HG03442 (cell line): Measurements from ENCODE around the gene ILKAP.

Experiments used
- ATAC-seq: cut with Tn5 transposase; IDR thresholded peaks from one replicate; pipeline ENCODE4 v1.9.1; 2021; ENCODE audit warnings: mild to moderate bottlenecking, moderate library complexity; ENCODE audit not compliant: unreplicated experiment

ILKAP gene

GRCh38 chr2:238126338-238126737 lies 77.2 kb downstream of the ILKAP start:
- ATAC-seq = no peak

- no peak for ATAC-seq
Measured at GRCh38 chr2:238125127-238125885, 78.2 kb downstream of the ILKAP start.

- ATAC-seq = no peak
Measured at GRCh38 chr2:238124488-238125126, 78.9 kb downstream of the ILKAP start.

- ATAC-seq = no peak
Measured at GRCh38 chr2:238123991-238124470, 79.5 kb downstream of the ILKAP start.

- no peak for ATAC-seq
Measured at GRCh38 chr2:238123218-238123971, 80.1 kb downstream of the ILKAP start.

- ATAC-seq = no peak
Measured at GRCh38 chr2:238122287-238123217, 80.9 kb downstream of the ILKAP start.

GRCh38 chr2:238121511-238122286 lies 81.8 kb downstream of the ILKAP start:
- no peak for ATAC-seq

GRCh38 chr2:238120463-238121298 lies 82.8 kb downstream of the ILKAP start:
- ATAC-seq = no peak
